SK-N-MC (cell line): Measurements from ENCODE around the gene ZP1.
"Not testable (repeated sequence)": the region's sequence is repeated elsewhere in the genome, so short reads cannot be mapped to it uniquely, and the experiment has no call there.

Experiments used
- EZH2 ChIP-seq: fragments of 200-600 bp; sonication (generic); IDR thresholded peaks from one replicate; pipeline ENCODE4 v1.6.1; 2017; ENCODE audit warnings: antibody characterized with exemption
- FOXP2 ChIP-seq: optimal IDR thresholded peaks from 2 replicates; pipeline ENCODE3; 2011; ENCODE audit warnings: mild to moderate bottlenecking, moderate library complexity; ENCODE audit not compliant: insufficient read depth; ENCODE audit errors: extremely low read length, control extremely low read depth

DNA sequence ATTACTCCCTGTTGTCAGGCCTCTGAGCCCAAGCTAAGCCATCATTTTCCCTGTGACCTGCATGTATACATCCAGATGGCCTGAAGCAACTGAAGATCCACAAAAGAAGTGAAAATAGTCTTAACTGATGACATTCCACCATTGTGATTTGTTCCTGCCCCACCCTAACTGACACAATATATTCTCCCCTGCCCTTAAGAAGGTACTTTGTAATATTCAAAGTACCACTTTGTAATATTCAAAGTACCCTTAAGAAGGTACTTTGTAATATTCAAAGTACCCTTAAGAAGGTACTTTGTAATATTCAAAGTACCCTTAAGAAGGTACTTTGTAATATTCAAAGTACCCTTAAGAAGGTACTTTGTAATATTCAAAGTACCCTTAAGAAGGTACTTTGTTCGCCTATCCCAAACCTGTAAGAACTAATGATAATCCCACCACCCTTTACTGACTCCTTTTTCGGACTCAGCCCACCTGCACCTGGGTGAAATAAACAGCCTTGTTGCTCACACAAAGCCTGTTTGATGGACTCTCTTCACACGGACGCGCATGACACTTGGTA, 43.5 kb upstream of the ZP1 start:
- not testable (repeated sequence) for TF ChIP-seq EZH2, FOXP2
